Fibroblast of lung (primary cell): Measurements from ENCODE around the gene PTPRO.

ENCODE experiments used
- CTCF ChIP-seq, 2 donors: IDR thresholded peaks in 1 of 2; conservative IDR thresholded peaks in 1 of 2; 1 replicate in 1 of 2; 2 replicates in 1 of 2; pipeline ENCODE4 v1.5.1; 2011 to 2012; ENCODE audit warnings: low read length in 2 of 2, control low read depth in 1 of 2, inconsistent platforms in 1 of 2, low read depth in 1 of 2, mild to moderate bottlenecking in 1 of 2
- EZH2 ChIP-seq: IDR thresholded peaks from 2 replicates; pipeline ENCODE4 v1.5.1; 2012; ENCODE audit warnings: low read length, control low read depth, mild to moderate bottlenecking; ENCODE audit errors: missing control alignments

DNA sequence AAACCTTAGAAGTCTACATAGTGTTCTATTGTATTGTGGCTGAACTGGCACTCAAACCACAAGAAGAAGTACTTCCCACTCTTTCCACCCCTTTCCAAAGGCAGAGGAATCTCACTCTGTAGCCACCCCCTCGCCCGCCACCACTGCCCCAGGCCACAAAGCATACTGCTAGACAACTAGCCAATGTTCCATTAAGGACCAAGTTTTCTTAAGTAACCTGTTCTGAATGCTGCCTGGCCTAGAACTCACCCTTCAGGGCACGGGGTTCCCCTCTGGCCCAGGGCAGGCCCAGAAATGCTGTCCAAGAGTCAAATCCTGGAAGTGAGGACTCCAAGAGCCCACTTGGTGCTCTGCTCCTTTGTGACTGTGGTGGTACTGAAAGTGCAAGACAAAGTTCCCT is 15.7 kb upstream of the PTPRO start:
- TF ChIP-seq CTCF (conservative IDR thresholded peaks at IDR 0.05 in 1 of 2, IDR thresholded peaks at IDR 0.05 in 1 of 2; ENCODE audit: low read depth in 1 of 2, low read length in 2 of 2) (no peak), EZH2 (no peak)
